HL-60 (cell line): ENCODE data around the gene CDKN2AIPNL.

Source experiments
- DNase-seq, 2 experiments: peaks; one replicate each; pipeline ENCODE4 v3.0.0-alpha.2; 2010 to 2020; ENCODE audit warnings: low read depth in 1 of 2, low spot score in 1 of 2
- H3K27ac ChIP-seq: fragments of 250-450 bp; sonication (Bioruptor Pico); replicated peaks from 2 replicates; pipeline ENCODE4 v1.5.1; 2020; ENCODE audit warnings: mild to moderate bottlenecking, moderate library complexity
- H3K27me3 ChIP-seq: fragments of 250-450 bp; sonication (Bioruptor Pico); 2 replicates; pipeline ENCODE4 v1.5.1; 2021; ENCODE audit warnings: mild to moderate bottlenecking, moderate library complexity; ENCODE audit not compliant: insufficient read depth, poor library complexity, severe bottlenecking
- H3K4me3 ChIP-seq: replicated peaks from 2 replicates; pipeline ENCODE4 v1.5.1; 2011; ENCODE audit warnings: mild to moderate bottlenecking, control low read depth, low read length; ENCODE audit not compliant: insufficient read depth
- CTCF ChIP-seq: IDR thresholded peaks from one replicate; pipeline ENCODE4 v1.5.1; 2011; ENCODE audit warnings: low read length, control low read depth, inconsistent platforms; ENCODE audit not compliant: insufficient read depth
- GABPA ChIP-seq: IDR thresholded peaks from 2 replicates; pipeline ENCODE4 v1.6.1; 2012; ENCODE audit warnings: low read depth
- POLR2AphosphoS5 ChIP-seq: IDR thresholded peaks from 2 replicates; pipeline ENCODE4 v1.6.1; 2012; ENCODE audit warnings: low read depth
- REST ChIP-seq: IDR thresholded peaks from 2 replicates; pipeline ENCODE4 v1.6.1; 2012; ENCODE audit warnings: low read depth; ENCODE audit not compliant: insufficient replicate concordance
- SPI1 ChIP-seq: IDR thresholded peaks from 2 replicates; pipeline ENCODE4 v1.6.1; 2012; ENCODE audit warnings: low read depth, mild to moderate bottlenecking, borderline replicate concordance

Gene CDKN2AIPNL

GRCh38 chr5:134435560-134435959 is 23.9 kb upstream of the CDKN2AIPNL start:
- no peaks in the 10 kb centered on the region for H3K27me3 ChIP-seq
- DNase-seq, result no peak
- H3K27ac ChIP-seq, result no peak overlapping the region
- no peak for TF ChIP-seq GABPA
- TF ChIP-seq REST, result no peak
- TF ChIP-seq SPI1, result no peak
- TF ChIP-seq CTCF, result no peak
- TF ChIP-seq POLR2AphosphoS5, result no peak
- no peak overlapping the region for H3K4me3 ChIP-seq

GRCh38 chr5:134432677-134433359 is 21.1 kb upstream of the CDKN2AIPNL start:
- H3K27ac ChIP-seq, result no peak overlapping the region
- H3K27me3 ChIP-seq, result no peaks in the 10 kb centered on the region
- no peak overlapping the region for H3K4me3 ChIP-seq
- TF ChIP-seq POLR2AphosphoS5 (no peak), CTCF (no peak), GABPA (no peak)
- no peak for DNase-seq

GRCh38 chr5:134432174-134432573 is 20.5 kb upstream of the CDKN2AIPNL start:
- DNase-seq, result no peak
- Histone ChIP-seq H3K27ac (no peak overlapping the region), H3K27me3 (no peaks in the 10 kb centered on the region), H3K4me3 (no peak overlapping the region)
- TF ChIP-seq GABPA (no peak), REST (no peak), POLR2AphosphoS5 (no peak), SPI1 (no peak), CTCF (no peak)
